Mesothelial cell of epicardium (in vitro differentiated cells): ENCODE data around the gene MAGI1. TPM values are rescaled to one million over a fixed set of nuclear protein-coding genes. Genes with fewer than 3 reads are reported as not detected.

Source experiments
- DNase-seq, 2 experiments: peaks; one replicate each; pipeline ENCODE4 v3.0.0; 2021; ENCODE audit warnings: low spot score in 2 of 2; ENCODE audit not compliant: unreplicated experiment in 2 of 2
- H3K27ac Mint-ChIP-seq: 2 replicates; pipeline ENCODE4 v1.8.0; 2021; ENCODE audit warnings: mixed read lengths
- H3K27me3 Mint-ChIP-seq: 2 replicates; pipeline ENCODE4 v1.8.0; 2021; ENCODE audit warnings: low read depth, mixed read lengths
- H3K36me3 Mint-ChIP-seq: 2 replicates; pipeline ENCODE4 v1.8.0; 2021; ENCODE audit warnings: mixed read lengths
- H3K4me1 Mint-ChIP-seq: 2 replicates; pipeline ENCODE4 v1.8.0; 2021; ENCODE audit warnings: mixed read lengths
- H3K4me3 Mint-ChIP-seq: 2 replicates; pipeline ENCODE4 v1.8.0; 2021; ENCODE audit warnings: mild to moderate bottlenecking, moderate library complexity, mixed read lengths
- H3K9me3 Mint-ChIP-seq: 2 replicates; pipeline ENCODE4 v1.8.0; 2021; ENCODE audit warnings: mixed read lengths
- total RNA-seq: library from RNA; stranded (reverse); gene quantifications from 3 replicates; pipeline ENCODE4 v1.2.1, GENCODE V29; 2021
- TF ChIP-seq, protein P1 (sequence below): fragments of 200-600 bp; sonication (generic); IDR thresholded peaks from one replicate; pipeline ENCODE4 v1.5.0; 2021; ENCODE audit warnings: antibody characterized with exemption; ENCODE audit not compliant: unreplicated experiment

Gene MAGI1
- total RNA-seq, 1 donor from 2014 or later = 65.6 TPM

DNA sequence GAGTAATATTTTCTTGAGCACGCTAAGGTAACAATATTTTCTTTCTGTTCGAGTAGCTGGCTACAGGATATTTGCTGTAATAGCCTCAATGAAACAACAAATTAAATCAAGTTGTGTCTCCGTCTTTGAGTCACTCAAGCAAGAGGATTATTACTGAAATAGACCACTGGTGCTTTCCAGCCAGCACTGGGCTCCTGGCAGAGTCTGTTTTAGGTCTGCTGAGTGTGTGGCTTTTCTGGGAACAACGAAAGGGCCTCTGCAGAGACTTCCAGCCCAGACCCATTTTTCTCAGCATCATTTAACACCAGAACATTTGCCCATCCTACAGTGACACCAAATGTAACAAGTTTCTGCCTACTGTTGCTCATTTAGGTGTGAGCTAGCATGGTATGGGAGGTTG is 652.9 kb downstream of the MAGI1 start:
- TF ChIP-seq, protein P1, sequence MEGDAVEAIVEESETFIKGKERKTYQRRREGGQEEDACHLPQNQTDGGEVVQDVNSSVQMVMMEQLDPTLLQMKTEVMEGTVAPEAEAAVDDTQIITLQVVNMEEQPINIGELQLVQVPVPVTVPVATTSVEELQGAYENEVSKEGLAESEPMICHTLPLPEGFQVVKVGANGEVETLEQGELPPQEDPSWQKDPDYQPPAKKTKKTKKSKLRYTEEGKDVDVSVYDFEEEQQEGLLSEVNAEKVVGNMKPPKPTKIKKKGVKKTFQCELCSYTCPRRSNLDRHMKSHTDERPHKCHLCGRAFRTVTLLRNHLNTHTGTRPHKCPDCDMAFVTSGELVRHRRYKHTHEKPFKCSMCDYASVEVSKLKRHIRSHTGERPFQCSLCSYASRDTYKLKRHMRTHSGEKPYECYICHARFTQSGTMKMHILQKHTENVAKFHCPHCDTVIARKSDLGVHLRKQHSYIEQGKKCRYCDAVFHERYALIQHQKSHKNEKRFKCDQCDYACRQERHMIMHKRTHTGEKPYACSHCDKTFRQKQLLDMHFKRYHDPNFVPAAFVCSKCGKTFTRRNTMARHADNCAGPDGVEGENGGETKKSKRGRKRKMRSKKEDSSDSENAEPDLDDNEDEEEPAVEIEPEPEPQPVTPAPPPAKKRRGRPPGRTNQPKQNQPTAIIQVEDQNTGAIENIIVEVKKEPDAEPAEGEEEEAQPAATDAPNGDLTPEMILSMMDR = no peak
- no peaks in the 10 kb centered on the region for H3K9me3 Mint-ChIP-seq
- no peaks in the 10 kb centered on the region for H3K27me3 Mint-ChIP-seq
- H3K27ac Mint-ChIP-seq = no peak overlapping the region
- peaks cover 6% of the 10 kb centered on the region for H3K4me1 Mint-ChIP-seq
- H3K36me3 Mint-ChIP-seq = peaks cover 32% of the 10 kb centered on the region
- H3K4me3 Mint-ChIP-seq = no peak overlapping the region
- no peak for DNase-seq

GRCh38 chr3:65381496-65382010 is 657.2 kb downstream of the MAGI1 start:
- TF ChIP-seq, protein P1 = no peak
- Mint-ChIP-seq H3K36me3 (peaks cover 40% of the 10 kb centered on the region), H3K4me1 (no peaks in the 10 kb centered on the region), H3K27me3 (no peaks in the 10 kb centered on the region), H3K9me3 (no peaks in the 10 kb centered on the region), H3K4me3 (no peak overlapping the region), H3K27ac (no peak overlapping the region)
- no peak for DNase-seq

GRCh38 chr3:65379223-65379622 is 659.5 kb downstream of the MAGI1 start:
- Mint-ChIP-seq H3K4me1 (no peaks in the 10 kb centered on the region), H3K27ac (no peak overlapping the region), H3K4me3 (no peak overlapping the region), H3K36me3 (peaks cover 52% of the 10 kb centered on the region), H3K9me3 (no peaks in the 10 kb centered on the region), H3K27me3 (no peaks in the 10 kb centered on the region)
- DNase-seq = no peak
- TF ChIP-seq, protein P1 = no peak

DNA sequence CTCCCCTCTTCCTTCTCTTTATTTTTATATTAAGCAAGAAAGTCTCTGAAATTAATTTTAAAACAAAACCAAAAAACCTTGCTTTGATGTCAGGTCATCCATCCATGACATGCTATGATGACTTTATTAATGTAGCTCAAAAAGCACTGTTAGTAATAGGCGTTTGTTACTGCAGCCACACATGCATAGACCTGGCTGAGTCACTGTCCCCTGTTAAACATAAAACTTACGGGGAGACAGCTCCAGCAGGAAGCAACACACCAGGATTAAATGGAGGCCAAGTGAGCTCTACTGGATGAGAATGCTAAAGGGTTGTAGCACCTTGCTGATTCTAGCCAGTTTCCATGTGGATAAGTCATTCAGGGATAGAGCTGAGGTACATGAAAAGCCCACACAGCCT is 661.1 kb downstream of the MAGI1 start:
- H3K4me3 Mint-ChIP-seq = no peak overlapping the region

GRCh38 chr3:65376426-65376825 is 662.3 kb downstream of the MAGI1 start:
- peaks cover 18% of the 10 kb centered on the region for H3K9me3 Mint-ChIP-seq
- no peak for DNase-seq
- H3K4me3 Mint-ChIP-seq = no peak overlapping the region
- no peak overlapping the region for H3K27ac Mint-ChIP-seq
- H3K4me1 Mint-ChIP-seq = no peaks in the 10 kb centered on the region
- TF ChIP-seq, protein P1 = no peak
- no peaks in the 10 kb centered on the region for H3K27me3 Mint-ChIP-seq
- peaks cover 57% of the 10 kb centered on the region for H3K36me3 Mint-ChIP-seq

More for the DNA sequence above, 661.1 kb downstream of the MAGI1 start:
- DNase-seq = no peak
- H3K27me3 Mint-ChIP-seq = no peaks in the 10 kb centered on the region
- H3K4me1 Mint-ChIP-seq = no peaks in the 10 kb centered on the region
- TF ChIP-seq, protein P1 = no peak
- peaks cover 51% of the 10 kb centered on the region for H3K36me3 Mint-ChIP-seq
- H3K9me3 Mint-ChIP-seq = peaks cover 6% of the 10 kb centered on the region
- H3K27ac Mint-ChIP-seq = no peak overlapping the region

- H3K9me3 Mint-ChIP-seq = peaks cover 30% of the 10 kb centered on the region
- peaks cover 50% of the 10 kb centered on the region for H3K36me3 Mint-ChIP-seq
- no peaks in the 10 kb centered on the region for H3K27me3 Mint-ChIP-seq
- H3K4me1 Mint-ChIP-seq = no peaks in the 10 kb centered on the region
- TF ChIP-seq, protein P1 = no peak
- no peak overlapping the region for H3K27ac Mint-ChIP-seq
- H3K4me3 Mint-ChIP-seq = no peak overlapping the region
- DNase-seq = no peak
These were observed 667.7 kb downstream of the MAGI1 start for GRCh38 chr3:65371053-65371452.
